ENCODE measurements around the gene PGLYRP1.

- no peak for TF ChIP-seq CTCF (IDR thresholded peaks at IDR 0.05)
- no peak for TF ChIP-seq POLR2AphosphoS5 (IDR thresholded peaks at IDR 0.05)
Measured at GRCh38 chr19:45994456-45994997, 28.3 kb downstream of the PGLYRP1 start.

Measured in esophagus muscularis mucosa (tissue), 3 donors.